ENCODE data around the gene IL17RD.

- TF ChIP-seq HOXD13 (CRISPR knock-in tag; IDR thresholded peaks at IDR 0.05; ENCODE audit: borderline replicate concordance): no peak
- TF ChIP-seq CTCF (tag by site-specific recombination; IDR thresholded peaks at IDR 0.05): no peak
- no peak for TF ChIP-seq YY1 (tag by site-specific recombination; IDR thresholded peaks at IDR 0.05)
- TF ChIP-seq ZBTB11 (tag by site-specific recombination; conservative IDR thresholded peaks at IDR 0.05; ENCODE audit: low read depth): no peak
- TF ChIP-seq ZNF398 (tag by site-specific recombination; IDR thresholded peaks at IDR 0.05): no peak
- no peak for TF ChIP-seq ZNF266 (tag by site-specific recombination; IDR thresholded peaks at IDR 0.05; ENCODE audit: low read depth)
- TF ChIP-seq ZBTB44 (tag by site-specific recombination; IDR thresholded peaks at IDR 0.05): no peak
- no peak for TF ChIP-seq ZNF645 (tag by site-specific recombination; IDR thresholded peaks at IDR 0.05)
- TF ChIP-seq ZSCAN5A (tag by site-specific recombination; IDR thresholded peaks at IDR 0.05): no peak
- TF ChIP-seq OVOL3 (tag by site-specific recombination; IDR thresholded peaks at IDR 0.05): no peak
- TF ChIP-seq ZFP41 (tag by site-specific recombination; IDR thresholded peaks at IDR 0.05; ENCODE audit: borderline replicate concordance): no peak
- no peak for TF ChIP-seq ZNF302 (tag by site-specific recombination; IDR thresholded peaks at IDR 0.05; ENCODE audit: low read depth)
Observed at GRCh38 chr3:57064001-57064400, 101.2 kb downstream of the IL17RD start.
